Dedifferentiated amniotic fluid mesenchymal stem cell (primary cell): ENCODE results near the gene CEPT1.

ENCODE experiments used
- DNase-seq: peaks from one replicate; pipeline ENCODE4 v3.0.0-alpha.2; 2016; ENCODE audit errors: extremely low spot score

Gene CEPT1

GRCh38 chr1:111145963-111146768, 6.1 kb downstream of the CEPT1 start:
- no peak for DNase-seq

- DNase-seq: no peak
Observed at GRCh38 chr1:111147948-111148347, 7.9 kb downstream of the CEPT1 start.

GRCh38 chr1:111148376-111148881, 8.4 kb downstream of the CEPT1 start:
- no peak for DNase-seq

- no peak for DNase-seq
Observed at GRCh38 chr1:111151838-111152237, 11.8 kb downstream of the CEPT1 start.

GRCh38 chr1:111154021-111154999, 14.3 kb downstream of the CEPT1 start:
- no peak for DNase-seq

GRCh38 chr1:111157431-111157830, 17.4 kb downstream of the CEPT1 start:
- DNase-seq: no peak

GRCh38 chr1:111161843-111162487, 21.9 kb downstream of the CEPT1 start:
- no peak for DNase-seq

- DNase-seq: no peak
Observed at GRCh38 chr1:111162488-111162880, 22.5 kb downstream of the CEPT1 start.

GRCh38 chr1:111163363-111163762, 23.3 kb downstream of the CEPT1 start:
- DNase-seq: no peak

- no peak for DNase-seq
Observed at GRCh38 chr1:111164151-111164550, 24.1 kb downstream of the CEPT1 start.

GRCh38 chr1:111172463-111172862, 32.4 kb downstream of the CEPT1 start:
- no peak for DNase-seq

GRCh38 chr1:111174070-111174469, 34.0 kb downstream of the CEPT1 start:
- DNase-seq: no peak

GRCh38 chr1:111175349-111175748, 35.3 kb downstream of the CEPT1 start:
- no peak for DNase-seq

GRCh38 chr1:111176678-111177077, 36.7 kb downstream of the CEPT1 start:
- DNase-seq: no peak

- DNase-seq: no peak
Observed at GRCh38 chr1:111179968-111180533, 40.0 kb downstream of the CEPT1 start.

GRCh38 chr1:111182052-111182451, 42.0 kb downstream of the CEPT1 start:
- no peak for DNase-seq

GRCh38 chr1:111183308-111184069, 43.5 kb downstream of the CEPT1 start:
- no peak for DNase-seq

GRCh38 chr1:111184663-111185062, 44.6 kb downstream of the CEPT1 start:
- DNase-seq: no peak

- DNase-seq: no peak
Observed at GRCh38 chr1:111190931-111191451, 51.0 kb downstream of the CEPT1 start.

- DNase-seq: peak; percentile 72
Observed at GRCh38 chr1:111191496-111191895, 51.5 kb downstream of the CEPT1 start.

GRCh38 chr1:111192074-111192473, 52.1 kb downstream of the CEPT1 start:
- DNase-seq: no peak
